ENCODE data around the gene DRICH1. TPM values are rescaled to one million over a fixed set of nuclear protein-coding genes. Genes with fewer than 3 reads are reported as not detected.

The DRICH1 gene
- total RNA-seq, 1 donor from 2014 or later, result not detected

DNA sequence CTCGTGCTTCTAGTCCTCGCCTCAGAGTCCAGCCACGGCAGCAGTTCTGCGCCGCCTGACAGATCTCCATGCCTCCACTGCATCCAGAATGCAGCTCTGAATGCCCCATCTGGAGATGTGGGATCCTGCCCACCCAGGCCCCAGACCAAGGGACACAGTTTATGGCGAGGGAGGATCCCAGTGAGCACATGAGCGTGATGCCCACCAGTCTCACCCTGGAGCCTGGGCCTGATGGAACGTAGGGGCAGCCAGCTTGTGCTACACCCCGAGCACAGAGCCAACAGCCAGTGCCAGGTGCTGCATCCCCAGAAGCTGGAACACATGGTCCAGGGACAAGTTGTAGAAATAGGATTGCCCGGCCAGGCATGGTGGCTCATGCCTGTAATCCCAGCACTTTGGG is 62.4 kb downstream of the DRICH1 start:
- H3K36me3 ChIP-seq, result no peaks in the 10 kb centered on the region
- no peak overlapping the region for H3K27ac ChIP-seq (replicated peaks)
- H3K27me3 ChIP-seq (ENCODE audit: low read depth), result peaks cover 45% of the 10 kb centered on the region
- no peaks in the 10 kb centered on the region for H3K9me3 ChIP-seq (replicated peaks)
- peaks cover 16% of the 10 kb centered on the region for H3K4me1 ChIP-seq
- intact Hi-C loops (cut with micrococcal nuclease), result no loop called here
- TF ChIP-seq, protein P1, sequence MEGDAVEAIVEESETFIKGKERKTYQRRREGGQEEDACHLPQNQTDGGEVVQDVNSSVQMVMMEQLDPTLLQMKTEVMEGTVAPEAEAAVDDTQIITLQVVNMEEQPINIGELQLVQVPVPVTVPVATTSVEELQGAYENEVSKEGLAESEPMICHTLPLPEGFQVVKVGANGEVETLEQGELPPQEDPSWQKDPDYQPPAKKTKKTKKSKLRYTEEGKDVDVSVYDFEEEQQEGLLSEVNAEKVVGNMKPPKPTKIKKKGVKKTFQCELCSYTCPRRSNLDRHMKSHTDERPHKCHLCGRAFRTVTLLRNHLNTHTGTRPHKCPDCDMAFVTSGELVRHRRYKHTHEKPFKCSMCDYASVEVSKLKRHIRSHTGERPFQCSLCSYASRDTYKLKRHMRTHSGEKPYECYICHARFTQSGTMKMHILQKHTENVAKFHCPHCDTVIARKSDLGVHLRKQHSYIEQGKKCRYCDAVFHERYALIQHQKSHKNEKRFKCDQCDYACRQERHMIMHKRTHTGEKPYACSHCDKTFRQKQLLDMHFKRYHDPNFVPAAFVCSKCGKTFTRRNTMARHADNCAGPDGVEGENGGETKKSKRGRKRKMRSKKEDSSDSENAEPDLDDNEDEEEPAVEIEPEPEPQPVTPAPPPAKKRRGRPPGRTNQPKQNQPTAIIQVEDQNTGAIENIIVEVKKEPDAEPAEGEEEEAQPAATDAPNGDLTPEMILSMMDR (IDR thresholded peaks at IDR 0.05; ENCODE audit: borderline replicate concordance), result no peak
- DNase-seq, result no peak
- H3K4me3 ChIP-seq, result no peak overlapping the region

DNA sequence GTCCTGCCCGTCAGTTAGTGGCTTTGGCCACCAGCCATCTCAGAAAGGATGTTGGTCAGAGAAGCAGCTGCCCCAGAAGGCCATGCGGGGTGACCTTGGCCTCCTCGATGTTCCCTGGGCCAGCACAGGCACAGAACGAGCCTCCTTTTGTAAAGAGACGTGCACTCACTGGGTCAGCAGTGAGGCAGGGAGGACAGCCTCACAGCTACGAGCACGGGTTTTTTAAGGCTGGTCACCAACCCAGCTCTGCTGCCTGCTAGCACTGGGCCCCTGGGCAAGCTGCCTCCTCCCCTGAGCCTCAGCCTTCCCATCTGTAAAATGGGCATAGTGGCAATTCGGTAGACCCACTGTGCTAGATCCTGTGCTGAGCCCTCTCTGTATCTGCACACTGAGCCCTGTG is 62.8 kb downstream of the DRICH1 start:
- intact Hi-C loops (cut with micrococcal nuclease), result no loop called here
- Histone ChIP-seq H3K4me3 (no peak overlapping the region), H3K9me3 (replicated peaks) (no peaks in the 10 kb centered on the region), H3K36me3 (no peaks in the 10 kb centered on the region), H3K27ac (replicated peaks) (no peak overlapping the region), H3K27me3 (ENCODE audit: low read depth) (peaks cover 45% of the 10 kb centered on the region), H3K4me1 (peaks cover 16% of the 10 kb centered on the region)
- DNase-seq, result no peak
- TF ChIP-seq, protein P1 (IDR thresholded peaks at IDR 0.05; ENCODE audit: borderline replicate concordance), result no peak

DNA sequence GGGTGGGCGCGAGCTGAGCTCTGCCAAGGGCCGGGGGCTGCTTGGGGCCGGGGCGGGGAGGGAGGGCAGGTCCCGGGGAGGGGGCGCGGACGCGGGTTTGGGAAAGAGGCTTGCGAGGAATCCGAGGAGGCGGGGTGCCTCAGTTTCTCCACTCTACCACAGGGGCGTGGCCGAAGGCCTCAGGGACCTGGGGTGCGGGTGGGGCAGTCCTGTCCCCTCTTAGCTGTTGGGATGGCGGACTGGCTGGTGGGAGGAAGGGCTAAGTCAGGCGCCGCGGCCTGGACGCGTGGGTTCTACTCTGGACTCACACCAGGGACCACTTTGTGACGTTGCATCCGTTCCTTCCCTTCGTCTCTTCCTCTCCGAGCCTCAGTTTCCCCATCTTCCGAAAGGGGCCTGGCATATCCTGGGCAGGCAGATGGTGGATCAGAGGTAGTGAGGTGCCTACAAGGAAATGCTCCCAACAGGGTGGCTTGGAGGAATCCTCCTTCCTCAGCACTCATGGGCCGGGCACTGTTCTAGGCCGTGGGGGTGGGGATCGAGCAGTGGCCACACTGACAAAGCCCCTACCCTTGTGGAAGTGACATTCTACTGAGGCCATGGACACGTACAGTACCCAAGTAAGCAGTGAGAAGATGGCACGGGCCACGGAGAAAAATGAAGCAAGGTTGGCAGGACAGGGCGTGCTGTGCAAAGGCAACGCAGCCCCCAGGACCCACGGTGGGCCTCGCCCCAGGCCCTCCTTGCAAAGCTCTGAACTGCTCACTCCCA is 65.2 kb downstream of the DRICH1 start:
- Histone ChIP-seq H3K9me3 (replicated peaks) (no peaks in the 10 kb centered on the region), H3K27ac (replicated peaks) (no peak overlapping the region), H3K27me3 (ENCODE audit: low read depth) (peaks cover 63% of the 10 kb centered on the region), H3K4me1 (peaks cover 16% of the 10 kb centered on the region), H3K36me3 (no peaks in the 10 kb centered on the region), H3K4me3 (peak overlapping the region; percentile 56)
- intact Hi-C loops (cut with micrococcal nuclease), result no loop called here
- DNase-seq, result no peak
- TF ChIP-seq, protein P1 (IDR thresholded peaks at IDR 0.05; ENCODE audit: borderline replicate concordance), result no peak

DNA sequence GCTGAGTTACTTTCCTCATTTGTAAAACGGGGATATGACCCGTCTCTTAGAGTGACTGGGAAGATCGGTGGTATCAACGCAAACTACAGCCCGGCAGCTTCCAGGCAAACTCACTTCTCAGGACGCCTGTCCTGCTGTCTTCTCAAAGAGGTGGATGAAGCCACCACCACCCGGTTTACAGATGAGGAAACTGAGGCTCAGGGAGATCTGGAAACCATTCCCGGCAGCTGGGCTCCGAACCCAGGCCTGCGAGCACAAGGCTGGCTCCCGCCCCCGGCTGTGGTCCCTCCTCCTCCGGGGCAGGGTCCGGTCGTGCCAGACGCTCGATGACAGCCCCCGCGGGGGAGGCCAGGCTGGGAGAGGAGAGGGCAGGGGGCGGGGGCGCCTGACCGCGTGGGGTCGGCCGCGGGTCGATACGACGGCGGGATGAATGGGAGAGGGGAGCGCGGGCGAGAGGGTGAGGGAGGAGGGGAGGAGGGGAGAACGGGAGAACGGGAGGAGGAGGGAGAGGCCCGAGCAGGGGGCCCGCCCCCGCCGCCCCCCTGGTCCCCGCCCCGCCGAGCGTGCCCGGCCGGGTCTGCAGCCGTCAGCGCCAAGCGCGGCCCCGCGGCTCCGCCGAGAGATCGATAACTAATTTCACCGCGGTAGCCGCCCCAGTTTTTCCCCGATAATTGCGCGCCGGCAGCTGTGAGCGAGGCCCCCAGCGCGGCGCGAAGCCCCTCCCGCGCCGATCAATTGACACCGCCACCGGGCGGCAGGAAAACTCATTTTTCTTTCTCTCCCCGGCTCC is 66.0 kb downstream of the DRICH1 start:
- H3K9me3 ChIP-seq (replicated peaks), result no peaks in the 10 kb centered on the region
- H3K27ac ChIP-seq (replicated peaks), result no peak overlapping the region
- TF ChIP-seq, protein P1 (IDR thresholded peaks at IDR 0.05; ENCODE audit: borderline replicate concordance), result no peak
- intact Hi-C loops (cut with micrococcal nuclease), result no loop called here
- H3K27me3 ChIP-seq (ENCODE audit: low read depth), result peaks cover 71% of the 10 kb centered on the region
- H3K4me3 ChIP-seq, result peak overlapping the region; percentile 56
- DNase-seq, result no peak
- H3K4me1 ChIP-seq, result peaks cover 16% of the 10 kb centered on the region
- H3K36me3 ChIP-seq, result no peaks in the 10 kb centered on the region

DNA sequence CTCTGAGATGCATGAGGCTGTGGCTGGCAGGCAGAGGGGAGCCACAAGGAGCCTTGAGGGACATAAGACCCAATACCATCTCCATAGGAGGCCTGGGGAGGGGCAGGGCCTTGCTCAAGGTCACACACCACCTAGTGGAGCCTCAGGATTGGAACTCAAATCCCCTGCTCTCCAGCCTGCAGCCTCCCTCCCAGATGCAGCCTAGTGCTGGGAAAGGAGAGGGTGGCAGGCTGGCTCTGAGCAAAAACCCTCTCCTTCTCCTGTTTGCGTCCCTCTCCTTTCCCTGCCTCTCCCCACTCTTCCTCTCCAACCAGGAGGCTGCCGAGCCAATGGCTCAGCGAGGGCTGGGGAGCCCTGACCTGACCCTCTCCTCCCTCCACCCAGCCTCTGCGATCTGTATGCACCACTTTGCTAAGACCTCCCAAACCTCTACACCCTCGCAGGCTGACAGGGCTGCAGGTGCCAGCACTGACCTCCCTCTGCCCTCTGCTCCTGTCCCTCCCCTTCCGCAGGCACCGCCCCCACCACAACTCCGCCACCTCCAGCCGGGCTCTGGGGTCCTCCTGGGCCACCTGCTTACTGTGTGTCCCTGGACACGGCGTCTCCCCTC is 66.7 kb downstream of the DRICH1 start:
- Histone ChIP-seq H3K9me3 (replicated peaks) (no peaks in the 10 kb centered on the region), H3K36me3 (no peaks in the 10 kb centered on the region), H3K4me3 (peak overlapping the region; percentile 56), H3K4me1 (peaks cover 16% of the 10 kb centered on the region), H3K27me3 (ENCODE audit: low read depth) (peaks cover 74% of the 10 kb centered on the region), H3K27ac (replicated peaks) (no peak overlapping the region)
- DNase-seq, result no peak
- intact Hi-C loops (cut with micrococcal nuclease), result no loop called here
- TF ChIP-seq, protein P1 (IDR thresholded peaks at IDR 0.05; ENCODE audit: borderline replicate concordance), result peak; percentile 19
